ENCODE results near the gene ASCC3.
"Not testable (repeated sequence)": the region's sequence is repeated elsewhere in the genome, so short reads cannot be mapped to it uniquely, and the experiment has no call there.

Gene ASCC3

DNA sequence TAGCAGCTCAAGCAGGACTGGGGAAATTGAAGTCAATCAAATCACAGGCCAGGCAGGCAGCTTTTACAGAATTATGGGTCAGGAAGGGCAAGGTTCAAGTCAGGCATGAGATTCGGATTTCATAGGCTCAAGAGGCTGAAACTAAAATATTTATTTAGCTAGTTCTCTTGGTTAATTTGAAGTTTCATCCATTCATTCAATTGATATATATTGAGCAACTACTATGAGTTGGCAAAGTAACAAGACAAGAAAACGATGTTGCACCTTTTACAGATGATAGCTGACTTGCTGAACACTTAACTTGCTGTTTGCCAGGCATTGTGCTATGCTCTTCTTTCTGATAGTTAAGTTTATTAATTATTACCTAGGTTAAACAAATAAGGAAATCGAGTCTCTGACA, 20.5 kb upstream of the ASCC3 start:
- TF ChIP-seq, protein P1, sequence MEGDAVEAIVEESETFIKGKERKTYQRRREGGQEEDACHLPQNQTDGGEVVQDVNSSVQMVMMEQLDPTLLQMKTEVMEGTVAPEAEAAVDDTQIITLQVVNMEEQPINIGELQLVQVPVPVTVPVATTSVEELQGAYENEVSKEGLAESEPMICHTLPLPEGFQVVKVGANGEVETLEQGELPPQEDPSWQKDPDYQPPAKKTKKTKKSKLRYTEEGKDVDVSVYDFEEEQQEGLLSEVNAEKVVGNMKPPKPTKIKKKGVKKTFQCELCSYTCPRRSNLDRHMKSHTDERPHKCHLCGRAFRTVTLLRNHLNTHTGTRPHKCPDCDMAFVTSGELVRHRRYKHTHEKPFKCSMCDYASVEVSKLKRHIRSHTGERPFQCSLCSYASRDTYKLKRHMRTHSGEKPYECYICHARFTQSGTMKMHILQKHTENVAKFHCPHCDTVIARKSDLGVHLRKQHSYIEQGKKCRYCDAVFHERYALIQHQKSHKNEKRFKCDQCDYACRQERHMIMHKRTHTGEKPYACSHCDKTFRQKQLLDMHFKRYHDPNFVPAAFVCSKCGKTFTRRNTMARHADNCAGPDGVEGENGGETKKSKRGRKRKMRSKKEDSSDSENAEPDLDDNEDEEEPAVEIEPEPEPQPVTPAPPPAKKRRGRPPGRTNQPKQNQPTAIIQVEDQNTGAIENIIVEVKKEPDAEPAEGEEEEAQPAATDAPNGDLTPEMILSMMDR (IDR thresholded peaks at IDR 0.05; ENCODE audit: low read depth, low read length), result no peak
- H3K4me3 ChIP-seq (ENCODE audit: low read depth, low read length), result no peak overlapping the region
- in situ Hi-C loops (cut with HindIII; ENCODE audit: low sequenced_read_pairs), result no loop called here
- no peak for DNase-seq (ENCODE audit: low read depth, low spot score)

DNA sequence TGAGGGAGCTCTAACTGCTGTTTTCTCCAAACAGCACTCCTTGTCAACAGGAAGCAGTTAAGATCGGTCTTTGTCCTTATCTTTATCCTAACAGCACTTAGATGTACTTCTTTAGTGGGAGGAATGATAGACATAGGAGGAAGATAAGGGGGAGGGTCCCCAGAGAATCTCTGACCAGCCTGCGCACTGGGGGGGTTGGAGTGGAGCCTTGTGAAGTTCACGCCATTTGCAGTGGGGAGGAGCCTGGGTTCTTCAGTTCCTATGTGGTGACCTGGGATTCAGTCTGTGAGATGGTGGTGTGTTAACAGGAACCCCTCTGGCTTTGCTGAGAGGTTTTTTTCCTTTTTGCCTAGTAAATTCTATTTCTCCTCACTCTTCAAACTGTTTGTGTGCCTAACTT, 18.1 kb upstream of the ASCC3 start:
- H3K4me3 ChIP-seq (ENCODE audit: low read depth, low read length), result no peak overlapping the region
- in situ Hi-C loops (cut with HindIII; ENCODE audit: low sequenced_read_pairs), result no loop called here
- no peak for DNase-seq (ENCODE audit: low read depth, low spot score)
- TF ChIP-seq, protein P1 (IDR thresholded peaks at IDR 0.05; ENCODE audit: low read depth, low read length), result no peak

DNA sequence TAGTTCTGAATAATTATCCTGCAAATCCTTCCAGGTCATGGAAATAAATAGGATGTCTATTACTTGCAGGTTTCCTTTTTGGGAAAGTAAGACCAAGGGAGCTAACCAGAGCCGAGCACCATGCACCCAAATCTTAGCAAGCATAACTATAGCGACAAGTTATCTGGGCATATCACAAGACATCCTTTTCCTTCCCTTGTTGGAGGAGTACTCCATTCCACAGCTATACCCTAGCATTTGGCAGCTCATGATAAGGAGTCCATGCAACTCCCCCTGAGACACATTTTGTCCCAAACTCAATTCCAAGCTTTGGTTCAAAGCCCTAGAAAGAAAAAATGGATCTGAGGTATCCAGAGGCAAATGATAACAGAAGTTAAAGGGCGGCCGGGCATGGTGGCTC, 16.5 kb upstream of the ASCC3 start:
- TF ChIP-seq, protein P1 (IDR thresholded peaks at IDR 0.05; ENCODE audit: low read depth, low read length), result no peak
- in situ Hi-C loops (cut with HindIII; ENCODE audit: low sequenced_read_pairs), result no loop called here
- DNase-seq (ENCODE audit: low read depth, low spot score), result no peak
- no peak overlapping the region for H3K4me3 ChIP-seq (ENCODE audit: low read depth, low read length)

DNA sequence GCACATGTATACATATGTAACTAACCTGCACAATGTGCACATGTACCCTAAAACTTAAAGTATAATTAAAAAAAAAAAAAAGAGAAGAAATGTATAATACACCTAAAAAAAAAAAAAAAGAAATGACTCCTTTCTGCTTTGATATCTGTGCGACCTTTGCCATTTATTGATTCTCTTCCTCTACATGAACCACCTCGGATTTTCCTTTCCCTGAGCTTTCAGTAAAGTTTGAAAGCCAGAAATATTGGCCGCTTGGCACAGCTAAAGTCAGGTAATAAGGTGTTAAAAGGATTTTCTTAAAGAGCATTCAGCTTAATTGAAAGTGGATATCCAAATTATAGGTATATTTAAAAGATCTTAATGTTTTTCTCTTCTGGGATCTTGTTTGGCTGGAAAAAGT, 12.6 kb upstream of the ASCC3 start:
- TF ChIP-seq, protein P1 (IDR thresholded peaks at IDR 0.05; ENCODE audit: low read depth, low read length), result no peak

DNA sequence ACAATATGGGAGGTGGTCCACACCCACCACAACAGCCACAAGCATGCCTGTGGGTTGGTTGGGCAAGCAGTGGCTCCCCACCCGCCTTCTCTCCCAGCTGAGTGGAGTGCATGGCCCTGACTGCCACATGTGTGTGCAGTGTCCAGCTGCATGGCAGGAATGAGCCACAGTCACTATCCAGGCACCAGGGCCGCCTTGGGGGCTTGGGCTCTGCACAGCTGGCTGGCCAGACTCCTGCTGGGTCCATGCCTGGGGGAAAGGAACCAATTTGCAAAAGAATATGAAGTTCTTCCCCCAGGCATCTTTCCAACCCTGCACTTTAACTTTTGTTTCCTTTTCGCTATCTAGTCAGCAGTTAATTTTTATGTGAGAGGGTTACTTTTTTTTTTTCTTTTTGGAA, 11.6 kb upstream of the ASCC3 start:
- TF ChIP-seq, protein P1 (IDR thresholded peaks at IDR 0.05; ENCODE audit: low read depth, low read length), result no peak
- DNase-seq (ENCODE audit: low read depth, low spot score), result no peak
- in situ Hi-C loops (cut with HindIII; ENCODE audit: low sequenced_read_pairs), result no loop called here
- no peak overlapping the region for H3K4me3 ChIP-seq (ENCODE audit: low read depth, low read length)

More for the DNA sequence above, 12.6 kb upstream of the ASCC3 start:
- in situ Hi-C loops (cut with HindIII; ENCODE audit: low sequenced_read_pairs), result no loop called here
- H3K4me3 ChIP-seq (ENCODE audit: low read depth, low read length), result no peak overlapping the region
- DNase-seq (ENCODE audit: low read depth, low spot score), result no peak

DNA sequence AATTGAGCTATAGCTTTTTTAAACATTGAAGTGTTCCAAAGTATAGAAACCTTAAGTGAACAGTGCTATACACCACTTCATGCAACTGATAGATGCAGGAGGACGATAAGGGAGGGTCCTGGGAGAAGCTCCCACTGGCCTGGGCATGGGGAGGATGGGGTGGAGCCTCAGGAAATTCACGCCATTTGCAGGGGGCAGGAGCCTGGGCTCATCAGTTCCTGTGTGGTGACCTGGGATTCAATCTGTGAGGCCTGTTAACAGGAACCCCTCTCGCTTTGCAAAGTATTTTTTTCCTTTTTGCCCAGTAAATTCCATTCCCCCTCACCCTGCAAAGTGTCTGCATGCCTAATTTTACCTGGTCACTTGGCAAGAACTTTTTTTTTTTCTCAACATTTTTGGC, 11.0 kb upstream of the ASCC3 start:
- in situ Hi-C loops (cut with HindIII; ENCODE audit: low sequenced_read_pairs), result no loop called here
- DNase-seq (ENCODE audit: low read depth, low spot score), result no peak
- H3K4me3 ChIP-seq (ENCODE audit: low read depth, low read length), result no peak overlapping the region
- TF ChIP-seq, protein P1 (IDR thresholded peaks at IDR 0.05; ENCODE audit: low read depth, low read length), result no peak

DNA sequence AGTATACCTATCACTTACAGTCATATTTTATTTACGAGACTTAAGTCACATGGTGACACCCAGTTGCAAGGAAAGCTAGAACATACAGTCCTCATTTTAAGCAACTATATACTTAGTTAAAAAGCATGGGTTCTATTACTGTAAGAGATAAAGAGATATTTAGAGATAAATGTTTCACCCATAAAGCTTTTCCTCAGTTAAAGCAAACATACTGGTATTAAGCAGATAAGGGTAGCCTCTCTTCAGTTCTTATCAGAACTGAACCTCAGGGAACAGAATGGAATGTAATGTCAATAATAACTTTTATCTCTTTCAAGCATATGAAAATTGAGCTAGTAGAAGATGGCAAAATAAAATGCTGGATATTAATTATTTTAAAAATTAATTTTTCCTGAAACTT, 9.9 kb upstream of the ASCC3 start:
- no peak overlapping the region for H3K4me3 ChIP-seq (ENCODE audit: low read depth, low read length)
- DNase-seq (ENCODE audit: low read depth, low spot score), result no peak
- TF ChIP-seq, protein P1 (IDR thresholded peaks at IDR 0.05; ENCODE audit: low read depth, low read length), result no peak
- in situ Hi-C loops (cut with HindIII; ENCODE audit: low sequenced_read_pairs), result no loop called here

DNA sequence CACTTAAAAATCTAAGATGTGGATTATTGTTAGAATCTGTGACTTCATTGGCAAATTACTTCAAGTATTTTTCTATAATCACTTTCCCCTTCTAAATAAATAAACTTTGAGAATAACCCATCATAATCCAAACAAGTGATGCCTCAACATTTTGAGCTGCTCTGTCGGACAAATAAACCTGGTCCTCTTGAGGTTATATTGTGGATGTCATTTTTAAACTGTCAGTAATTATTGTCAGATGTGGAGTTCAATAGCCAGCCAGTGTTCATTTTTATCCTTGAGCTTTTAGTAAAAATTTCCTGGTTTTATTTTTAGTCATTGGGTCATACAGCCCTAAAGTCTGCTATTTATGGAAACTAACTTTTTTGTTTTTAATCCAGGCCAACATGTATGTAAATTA, 9.5 kb upstream of the ASCC3 start:
- in situ Hi-C loops (cut with HindIII; ENCODE audit: low sequenced_read_pairs); H3K4me3 ChIP-seq (ENCODE audit: low read depth, low read length); DNase-seq (ENCODE audit: low read depth, low spot score): not testable (repeated sequence)
